Lung (tissue), 12 donors: ENCODE data around the gene GULP1. TPM values are rescaled to one million over a fixed set of nuclear protein-coding genes. Genes with fewer than 3 reads are reported as not detected.
A peak's percentile ranks its signal among the peaks of the same experiment; 100 is the strongest.

ENCODE experiments used
- ATAC-seq: fragments of 200-7000 bp; cut with Tn5 transposase; one replicate; pipeline ENCODE4 v1.9.1; 2020; ENCODE audit warnings: moderate number of reproducible peaks; ENCODE audit not compliant: insufficient read depth, low FRiP score
- DNase-seq, 3 donors: peaks; one replicate each; pipeline ENCODE4 v3.0.0-alpha.2; 2013 to 2017
- H3K27ac ChIP-seq, 2 donors: one replicate each; pipeline ENCODE4 v1.5.1; 2013; ENCODE audit warnings: mild to moderate bottlenecking in 2 of 2, moderate library complexity in 2 of 2, control low read depth in 1 of 2, inconsistent platforms in 1 of 2, low read depth in 1 of 2, low read length in 1 of 2
- H3K27me3 ChIP-seq, 3 donors: one replicate each; pipeline ENCODE4 v1.5.1; 2013; ENCODE audit warnings: low read length in 2 of 3; ENCODE audit not compliant: control insufficient read depth in 3 of 3, insufficient read depth in 3 of 3
- H3K36me3 ChIP-seq, 4 donors: one replicate each; pipeline ENCODE4 v1.5.1; 2013; ENCODE audit warnings: low read length in 4 of 4, mild to moderate bottlenecking in 1 of 4, moderate library complexity in 1 of 4; ENCODE audit not compliant: control insufficient read depth in 4 of 4, insufficient read depth in 4 of 4
- H3K4me1 ChIP-seq, 5 donors: one replicate each; pipeline ENCODE4 v1.5.1; 2013; ENCODE audit warnings: low read length in 5 of 5, mild to moderate bottlenecking in 2 of 5, moderate library complexity in 1 of 5; ENCODE audit not compliant: control insufficient read depth in 5 of 5, insufficient read depth in 5 of 5
- H3K4me3 ChIP-seq: one replicate; pipeline ENCODE4 v1.5.1; 2013; ENCODE audit warnings: mild to moderate bottlenecking, control low read depth, moderate library complexity
- H3K9ac ChIP-seq, 2 donors: one replicate each; pipeline ENCODE4 v1.5.1; 2013; ENCODE audit warnings: low read length in 2 of 2, control low read depth in 1 of 2; ENCODE audit not compliant: insufficient read depth in 1 of 2
- H3K9me3 ChIP-seq, 4 donors: one replicate each; pipeline ENCODE4 v1.5.1; 2013; ENCODE audit warnings: low read length in 3 of 4, mild to moderate bottlenecking in 1 of 4, moderate library complexity in 1 of 4; ENCODE audit not compliant: control insufficient read depth in 4 of 4, insufficient read depth in 3 of 4
- WGBS, 2 donors: extraction: QIAGEN DNeasy Blood & Tissue Kit; methylation state at CpG; one replicate each; pipeline ENCODE4 v1.1.7; 2013; 5-methylcytosine and 5-hydroxymethylcytosine counted together
- polyA plus RNA-seq, 2 donors: library from polyadenylated mRNA; stranded (reverse); fragments of 200-250 nt; gene quantifications; one replicate each; pipeline ENCODE4 v1.2.1, GENCODE V29; 2013
- total RNA-seq, 2 donors: library from RNA; depleted of rRNA in 1 of 2; stranded (reverse); fragments of >200 nt in 1 of 2; gene quantifications; one replicate each; pipeline ENCODE4 v1.2.1, GENCODE V29; 2014 to 2021
- TF ChIP-seq, protein P1 (sequence below): IDR thresholded peaks from 2 replicates; pipeline ENCODE4 v1.5.1; 2012; ENCODE audit warnings: mild to moderate bottlenecking; ENCODE audit errors: control extremely low read depth, extremely low read depth
- donor health status: control.
- donor health status: control.
- donor health status: Bipolar disorder and iron deficiency.
- donor health status: healthy.
- donor health status: DM: yes; HTN: yes; CAD: no.

The GULP1 gene
- total and polyA plus RNA-seq, 4 donors: 9.1 to 86.7 (median 20.1) TPM

DNA sequence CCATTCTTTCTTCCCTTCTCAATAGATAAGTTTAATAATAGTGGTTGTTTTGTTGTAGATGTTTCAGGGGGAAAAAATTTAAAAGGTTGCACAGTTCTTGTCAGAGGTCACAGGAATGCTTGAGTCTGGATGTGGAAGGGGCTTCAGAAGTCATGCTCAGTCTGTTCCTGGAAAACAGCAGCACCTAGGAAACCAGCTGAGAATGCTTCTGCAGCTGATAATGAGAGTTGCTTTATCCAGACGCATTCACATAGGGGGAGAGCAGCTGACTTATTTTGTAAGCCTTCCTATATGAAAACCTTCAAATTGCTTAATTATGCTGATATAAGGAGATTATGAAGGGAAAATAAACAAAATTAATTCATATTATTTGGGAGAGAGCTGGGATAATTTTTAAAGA, 235.5 kb downstream of the GULP1 start:
- TF ChIP-seq, protein P1, sequence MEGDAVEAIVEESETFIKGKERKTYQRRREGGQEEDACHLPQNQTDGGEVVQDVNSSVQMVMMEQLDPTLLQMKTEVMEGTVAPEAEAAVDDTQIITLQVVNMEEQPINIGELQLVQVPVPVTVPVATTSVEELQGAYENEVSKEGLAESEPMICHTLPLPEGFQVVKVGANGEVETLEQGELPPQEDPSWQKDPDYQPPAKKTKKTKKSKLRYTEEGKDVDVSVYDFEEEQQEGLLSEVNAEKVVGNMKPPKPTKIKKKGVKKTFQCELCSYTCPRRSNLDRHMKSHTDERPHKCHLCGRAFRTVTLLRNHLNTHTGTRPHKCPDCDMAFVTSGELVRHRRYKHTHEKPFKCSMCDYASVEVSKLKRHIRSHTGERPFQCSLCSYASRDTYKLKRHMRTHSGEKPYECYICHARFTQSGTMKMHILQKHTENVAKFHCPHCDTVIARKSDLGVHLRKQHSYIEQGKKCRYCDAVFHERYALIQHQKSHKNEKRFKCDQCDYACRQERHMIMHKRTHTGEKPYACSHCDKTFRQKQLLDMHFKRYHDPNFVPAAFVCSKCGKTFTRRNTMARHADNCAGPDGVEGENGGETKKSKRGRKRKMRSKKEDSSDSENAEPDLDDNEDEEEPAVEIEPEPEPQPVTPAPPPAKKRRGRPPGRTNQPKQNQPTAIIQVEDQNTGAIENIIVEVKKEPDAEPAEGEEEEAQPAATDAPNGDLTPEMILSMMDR: no peak
- peak overlapping the region in 1 of 2 donors; percentile 9 for H3K27ac ChIP-seq

DNA sequence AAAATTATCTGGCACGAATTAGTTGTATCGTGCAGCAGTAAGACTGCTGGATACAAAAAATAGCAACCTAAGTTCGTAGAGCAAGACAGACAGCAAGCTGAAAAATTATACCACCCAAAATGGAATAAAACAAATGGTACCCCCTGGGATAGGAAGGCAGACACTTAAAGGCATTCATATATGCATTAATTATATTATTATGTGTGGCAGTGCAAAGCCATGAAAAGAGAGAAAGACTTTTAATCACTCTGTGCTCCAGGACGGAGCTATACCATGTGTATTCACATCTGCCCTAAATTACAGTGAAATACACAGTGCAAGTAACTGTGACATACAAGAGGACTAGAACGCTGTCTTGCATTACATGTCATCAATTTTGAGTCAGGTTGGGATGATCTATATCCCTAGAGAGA, 235.9 kb downstream of the GULP1 start:
- no peak overlapping the region for H3K4me3 ChIP-seq
- H3K36me3 ChIP-seq: peaks cover 0 to 15% (median 4%) of the 10 kb centered on the region in 4 donors
- no peaks in the 10 kb centered on the region for H3K27me3 ChIP-seq
- peak in 2 of 3 donors; percentile 38 to 59 for DNase-seq
- 84 to 86% methylated on average over 5 of the region's 5 CpGs for WGBS, 2 donors
- peaks cover 0 to 13% (median 0%) of the 10 kb centered on the region in 5 donors for H3K4me1 ChIP-seq
- no peak overlapping the region for H3K27ac ChIP-seq
- TF ChIP-seq, protein P1: no peak
- no peak overlapping the region for H3K9ac ChIP-seq
- ATAC-seq: no peak
- peaks cover 0 to 2% (median 0%) of the 10 kb centered on the region in 4 donors for H3K9me3 ChIP-seq

More for the DNA sequence above, 235.5 kb downstream of the GULP1 start:
- Histone ChIP-seq H3K9ac (peak overlapping the region in 1 of 2 donors; percentile 61), H3K9me3 (peaks cover 0 to 2% (median 0%) of the 10 kb centered on the region in 4 donors), H3K36me3 (peaks cover 0 to 12% (median 4%) of the 10 kb centered on the region in 4 donors), H3K27me3 (no peaks in the 10 kb centered on the region), H3K4me3 (no peak overlapping the region), H3K4me1 (peaks cover 0 to 13% (median 0%) of the 10 kb centered on the region in 5 donors)
- 68 to 71% methylated on average over 1 of the region's 1 CpG for WGBS, 2 donors
- DNase-seq (peak; percentile 44 to 74 (median 70)), ATAC-seq (no peak)

DNA sequence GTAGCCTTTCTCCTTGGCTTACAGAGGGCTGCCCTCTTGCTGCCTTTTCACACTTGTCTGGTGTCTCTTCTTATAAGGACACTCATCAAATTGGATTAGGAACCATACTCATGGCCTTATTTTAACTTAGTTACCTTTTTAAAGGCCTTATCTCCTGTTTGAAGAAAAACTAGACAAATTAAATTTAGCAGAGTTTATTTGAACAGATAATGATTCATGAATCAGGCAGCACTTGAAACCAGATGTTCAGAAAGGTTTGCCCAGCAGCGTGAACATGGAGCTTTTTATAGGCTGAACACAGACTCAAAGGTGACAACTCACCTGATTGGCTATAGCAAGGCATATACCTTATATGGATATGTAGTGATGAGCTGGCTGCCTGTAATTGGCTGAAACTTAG, 238.0 kb downstream of the GULP1 start:
- peaks cover 0 to 15% (median 4%) of the 10 kb centered on the region in 4 donors for H3K36me3 ChIP-seq
- WGBS, 2 donors: 87 to 92% methylated on average over 1 of the region's 1 CpG
- no peak for ATAC-seq

More for the DNA sequence above, 238.0 kb downstream of the GULP1 start:
- DNase-seq: no peak
- Histone ChIP-seq H3K4me1 (peaks cover 0 to 9% (median 0%) of the 10 kb centered on the region in 5 donors), H3K4me3 (no peak overlapping the region), H3K9me3 (peaks cover 0 to 2% (median 0%) of the 10 kb centered on the region in 4 donors), H3K27ac (no peak overlapping the region), H3K9ac (no peak overlapping the region), H3K27me3 (no peaks in the 10 kb centered on the region)
- TF ChIP-seq, protein P1: no peak
